GM23248 (cell line): ENCODE data around the gene RNF113B. TPM values are rescaled to one million over a fixed set of nuclear protein-coding genes. Genes with fewer than 3 reads are reported as not detected.

Source experiments
- DNase-seq: peaks from one replicate; pipeline ENCODE4 v3.0.0-alpha.2; 2015
- H2AFZ ChIP-seq: fragments of 200-600 bp; sonication (generic); 2 replicates; pipeline ENCODE4 v1.6.1; 2016; ENCODE audit warnings: antibody characterized with exemption
- H3F3A ChIP-seq: fragments of 200-600 bp; sonication (generic); 2 replicates; pipeline ENCODE4 v1.6.1; 2016; ENCODE audit warnings: mild to moderate bottlenecking, antibody characterized with exemption, mixed run types; ENCODE audit not compliant: insufficient read depth
- H3K27ac ChIP-seq: fragments of 200-600 bp; sonication (generic); 2 replicates; pipeline ENCODE4 v1.5.1; 2016; ENCODE audit warnings: mild to moderate bottlenecking
- H3K27me3 ChIP-seq: fragments of 200-600 bp; sonication (generic); replicated peaks from 2 replicates; pipeline ENCODE4 v1.6.1; 2016; ENCODE audit warnings: mild to moderate bottlenecking; ENCODE audit not compliant: insufficient read depth
- H3K36me3 ChIP-seq: fragments of 200-600 bp; sonication (generic); 2 replicates; pipeline ENCODE4 v1.6.1; 2016; ENCODE audit warnings: low read depth, mild to moderate bottlenecking
- H3K4me1 ChIP-seq: fragments of 200-600 bp; sonication (generic); 2 replicates; pipeline ENCODE4 v1.6.1; 2016; ENCODE audit warnings: mild to moderate bottlenecking; ENCODE audit not compliant: insufficient read depth
- H3K4me2 ChIP-seq: fragments of 200-600 bp; sonication (generic); one replicate; pipeline ENCODE4 v1.6.1; 2016; ENCODE audit warnings: mild to moderate bottlenecking; ENCODE audit not compliant: unreplicated experiment
- H3K4me3 ChIP-seq: fragments of 200-600 bp; sonication (generic); 2 replicates; pipeline ENCODE4 v1.5.1; 2016; ENCODE audit warnings: mild to moderate bottlenecking
- H3K79me2 ChIP-seq: fragments of 200-600 bp; sonication (generic); 2 replicates; pipeline ENCODE4 v1.6.1; 2016; ENCODE audit warnings: mild to moderate bottlenecking; ENCODE audit not compliant: insufficient read depth
- H3K9ac ChIP-seq: fragments of 200-600 bp; sonication (generic); 2 replicates; pipeline ENCODE4 v1.6.1; 2016; ENCODE audit warnings: mild to moderate bottlenecking
- H3K9me2 ChIP-seq: fragments of 200-600 bp; sonication (generic); 2 replicates; pipeline ENCODE4 v1.6.1; 2016; ENCODE audit warnings: mixed run types, mild to moderate bottlenecking, moderate library complexity; ENCODE audit not compliant: insufficient read depth
- H3K9me3 ChIP-seq: fragments of 200-600 bp; sonication (generic); one replicate; pipeline ENCODE4 v1.6.1; 2017; ENCODE audit warnings: low read depth
- H4K20me1 ChIP-seq: fragments of 200-600 bp; sonication (generic); 2 replicates; pipeline ENCODE4 v1.6.0; 2016; ENCODE audit not compliant: insufficient read depth
- EZH2 ChIP-seq: fragments of 200-600 bp; sonication (generic); IDR thresholded peaks from 2 replicates; pipeline ENCODE4 v1.6.1; 2018; ENCODE audit warnings: antibody characterized with exemption, mild to moderate bottlenecking; ENCODE audit not compliant: insufficient read depth, poor library complexity, severe bottlenecking
- EZH2phosphoT487 ChIP-seq: fragments of 200-600 bp; sonication (generic); IDR thresholded peaks from 2 replicates; pipeline ENCODE4 v1.6.1; 2018; ENCODE audit warnings: antibody characterized with exemption, moderate library complexity, mild to moderate bottlenecking, low read depth; ENCODE audit not compliant: insufficient read depth
- WGBS, 2 experiments: methylation state at CpG; one replicate each; pipeline ENCODE4 v1.1.6; 2015 to 2017; ENCODE audit warnings: low lambda C conversion rate in 2 of 2, low coverage in 1 of 2; ENCODE audit errors: missing lambda C conversion rate in 2 of 2; 5-methylcytosine and 5-hydroxymethylcytosine counted together
- in situ Hi-C: fragments of 300-500 bp; cut with MboI; formaldehyde crosslinking; loops from 2 replicates; pipeline ENCODE4 v1.15.0; 2020
- polyA plus RNA-seq: library from polyadenylated mRNA; unstranded; fragments of >200 nt; fragmentation: Nextera tagmentation; extraction: Ambion mirVana; gene quantifications from 2 replicates; pipeline ENCODE4 v1.2.1, GENCODE V29; 2016
- total RNA-seq: library from RNA; depleted of rRNA; stranded (reverse); fragments of >200 nt; shearing (Covaris generic); gene quantifications from 2 replicates; pipeline ENCODE4 v1.2.3, GENCODE V29; 2014

Gene RNF113B
- total and polyA plus RNA-seq, 2 experiments from 2014 or later = not detected

GRCh38 chr13:98162935-98163334, 14.1 kb downstream of the RNF113B start:
- H3K36me3 ChIP-seq = no peaks in the 10 kb centered on the region; the same call in 1 of the 2 replicates
- TF ChIP-seq EZH2phosphoT487 = no peak
- no peak for TF ChIP-seq EZH2
- no peak overlapping the region for H3K4me3 ChIP-seq
- H3K27ac ChIP-seq = no peak overlapping the region
- no peaks in the 10 kb centered on the region for H3K9me3 ChIP-seq
- H3K4me1 ChIP-seq = no peaks in the 10 kb centered on the region
- WGBS, 2 experiments = 96 to 99% methylated on average over 5 of the region's 5 CpGs
- in situ Hi-C loops = no loop called here
- no peaks in the 10 kb centered on the region for H3K9me2 ChIP-seq
- H3F3A ChIP-seq = no peaks in the 10 kb centered on the region
- no peak overlapping the region for H3K4me2 ChIP-seq
- no peak for DNase-seq
- no peak overlapping the region for H3K9ac ChIP-seq
- no peaks in the 10 kb centered on the region for H3K27me3 ChIP-seq
- H2AFZ ChIP-seq = no peak overlapping the region
- 0 out of 2 replicates have a peak, but pooled peaks cover 11% of the 10 kb centered on the region for H4K20me1 ChIP-seq
- peaks cover 99% of the 10 kb centered on the region for H3K79me2 ChIP-seq

DNA sequence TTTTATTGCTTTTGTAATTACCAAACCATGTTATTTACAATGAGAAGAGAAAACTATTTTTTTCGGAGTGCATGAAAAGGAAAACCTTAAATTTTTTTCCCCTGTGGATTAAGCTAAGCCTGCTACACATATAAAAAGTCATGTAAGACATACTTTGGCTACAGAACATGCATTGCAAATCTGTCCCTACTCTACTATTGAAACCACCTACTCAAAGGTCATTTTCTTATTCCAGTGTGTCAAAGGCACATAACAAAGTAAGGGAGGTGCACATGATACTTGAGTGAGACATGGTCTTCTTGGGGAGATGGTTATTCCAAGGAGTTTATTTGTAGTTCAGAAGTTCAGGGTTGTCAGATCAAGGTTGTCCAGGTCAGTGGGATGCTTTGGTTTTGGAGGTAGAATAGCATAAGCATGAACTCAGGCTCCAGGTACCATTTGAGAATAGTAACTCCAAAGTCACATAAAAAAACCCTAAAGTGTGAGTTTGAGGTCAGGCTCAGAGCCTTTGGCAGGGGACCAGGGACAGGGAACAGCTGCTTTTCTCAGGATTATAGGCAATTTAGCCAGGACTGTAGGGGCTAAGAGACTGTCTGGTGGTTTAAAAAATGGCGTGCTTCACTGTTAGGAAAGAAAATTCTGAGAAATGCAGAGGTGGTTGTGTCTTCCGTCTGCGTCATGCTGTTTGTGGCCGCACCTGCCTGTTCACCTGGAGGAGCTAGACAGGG, 18.7 kb downstream of the RNF113B start:
- WGBS, 2 experiments = 87 to 89% methylated on average over 5 of the region's 5 CpGs
- Histone ChIP-seq H2AFZ (no peak overlapping the region), H3K79me2 (peaks cover 99% of the 10 kb centered on the region), H3K36me3 (no peaks in the 10 kb centered on the region; the same call in 1 of the 2 replicates), H3K9me3 (no peaks in the 10 kb centered on the region), H4K20me1 (peaks cover 4% of the 10 kb centered on the region; the same call in 1 of the 2 replicates), H3K9ac (no peak overlapping the region), H3K4me1 (no peaks in the 10 kb centered on the region), H3K27me3 (no peaks in the 10 kb centered on the region), H3F3A (no peaks in the 10 kb centered on the region), H3K4me3 (no peak overlapping the region), H3K4me2 (no peak overlapping the region), H3K9me2 (no peaks in the 10 kb centered on the region), H3K27ac (no peak overlapping the region)
- in situ Hi-C loops = no loop called here
- no peak for DNase-seq
- no peak for TF ChIP-seq EZH2phosphoT487
- TF ChIP-seq EZH2 = no peak

DNA sequence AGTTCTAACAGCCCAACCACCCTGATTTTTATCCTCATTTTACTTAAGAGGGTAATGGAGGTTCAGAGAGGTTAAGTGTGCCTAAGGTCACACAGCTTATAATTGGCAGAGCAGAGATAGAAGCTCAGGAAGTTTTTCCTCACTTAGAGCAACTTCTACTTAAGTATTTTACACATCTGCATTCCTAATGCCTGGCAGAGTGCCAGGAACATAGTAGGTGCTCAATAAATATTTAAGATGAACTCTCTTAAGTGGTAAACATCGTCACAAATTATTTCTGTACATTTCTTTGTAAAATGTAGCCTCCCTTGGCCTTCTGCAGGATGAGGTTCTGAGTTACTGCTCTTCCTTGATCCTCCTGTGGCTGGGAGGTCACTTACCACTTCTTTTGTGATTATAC, 19.5 kb downstream of the RNF113B start:
- Histone ChIP-seq H3K36me3 (no peaks in the 10 kb centered on the region; the same call in 1 of the 2 replicates), H3K4me2 (no peak overlapping the region), H3K27me3 (no peaks in the 10 kb centered on the region), H3K79me2 (peaks cover 97% of the 10 kb centered on the region), H3K4me1 (no peaks in the 10 kb centered on the region), H3K27ac (no peak overlapping the region), H3K9me2 (no peaks in the 10 kb centered on the region), H2AFZ (no peak overlapping the region), H3F3A (no peaks in the 10 kb centered on the region), H3K9ac (no peak overlapping the region), H3K9me3 (no peaks in the 10 kb centered on the region), H4K20me1 (peaks cover 4% of the 10 kb centered on the region; the same call in 1 of the 2 replicates), H3K4me3 (no peak overlapping the region)
- in situ Hi-C loops = no loop called here
- no peak for DNase-seq
- no peak for TF ChIP-seq EZH2
- TF ChIP-seq EZH2phosphoT487 = no peak
- 74 to 75% methylated on average over 1 of the region's 1 CpG for WGBS, 2 experiments

- TF ChIP-seq EZH2phosphoT487 (no peak), EZH2 (no peak)
- peaks cover 6% of the 10 kb centered on the region; the same call in 1 of the 2 replicates for H4K20me1 ChIP-seq
- no peak overlapping the region for H3K9ac ChIP-seq
- no peak overlapping the region for H3K27ac ChIP-seq
- no peaks in the 10 kb centered on the region; the same call in 1 of the 2 replicates for H3K36me3 ChIP-seq
- no peaks in the 10 kb centered on the region for H3K27me3 ChIP-seq
- peaks cover 97% of the 10 kb centered on the region for H3K79me2 ChIP-seq
- no peak overlapping the region for H2AFZ ChIP-seq
- no peaks in the 10 kb centered on the region for H3K9me3 ChIP-seq
- no peak for DNase-seq
- H3K4me3 ChIP-seq = no peak overlapping the region
- no peaks in the 10 kb centered on the region for H3K9me2 ChIP-seq
- H3K4me2 ChIP-seq = no peak overlapping the region
- in situ Hi-C loops = no loop called here
- no peaks in the 10 kb centered on the region for H3F3A ChIP-seq
- WGBS, 2 experiments = 87 to 89% methylated on average over 7 of the region's 7 CpGs
- H3K4me1 ChIP-seq = no peaks in the 10 kb centered on the region
Measured at GRCh38 chr13:98157188-98157587, 19.9 kb downstream of the RNF113B start.
